Parathyroid adenoma (tissue), 2 donors: ENCODE results near the gene IMMP2L.

Experiments
- H2AFZ ChIP-seq: fragments of 300-600 bp; sonication (generic); one replicate; pipeline ENCODE4 v1.7.0; 2017; ENCODE audit warnings: antibody characterized with exemption, mild to moderate bottlenecking
- H3K27ac ChIP-seq: fragments of 300-600 bp; sonication (generic); one replicate; pipeline ENCODE4 v1.7.0; 2017
- H3K27me3 ChIP-seq: fragments of 300-600 bp; sonication (generic); one replicate; pipeline ENCODE4 v1.7.0; 2017; ENCODE audit warnings: low read length; ENCODE audit not compliant: control insufficient read depth, insufficient read depth
- H3K36me3 ChIP-seq: fragments of 300-600 bp; sonication (generic); one replicate; pipeline ENCODE4 v1.7.0; 2017; ENCODE audit warnings: low read length; ENCODE audit not compliant: control insufficient read depth, insufficient read depth
- H3K4me1 ChIP-seq: fragments of 300-600 bp; sonication (generic); one replicate; pipeline ENCODE4 v1.7.0; 2017; ENCODE audit warnings: control low read depth
- H3K4me2 ChIP-seq: fragments of 300-600 bp; sonication (generic); one replicate; pipeline ENCODE4 v1.7.0; 2017; ENCODE audit warnings: low read length
- H3K4me3 ChIP-seq: fragments of 300-600 bp; sonication (generic); one replicate; pipeline ENCODE4 v1.7.0; 2017; ENCODE audit warnings: low read depth, low read length
- H3K79me2 ChIP-seq: fragments of 300-600 bp; sonication (generic); one replicate; pipeline ENCODE4 v1.7.0; 2017; ENCODE audit warnings: control low read depth
- H3K9ac ChIP-seq: fragments of 300-600 bp; sonication (generic); one replicate; pipeline ENCODE4 v1.7.0; 2017; ENCODE audit warnings: mild to moderate bottlenecking
- H3K9me3 ChIP-seq: fragments of 300-600 bp; sonication (generic); one replicate; pipeline ENCODE4 v1.7.0; 2017; ENCODE audit warnings: low read length; ENCODE audit not compliant: control insufficient read depth
- CTCF ChIP-seq: fragments of 300-600 bp; sonication (generic); IDR thresholded peaks from one replicate; pipeline ENCODE4 v1.7.0; 2017; ENCODE audit warnings: antibody characterized with exemption, mild to moderate bottlenecking
- donor health status: primary hyperparathyroidism.

Gene IMMP2L

GRCh38 chr7:111242141-111242755 is 320.0 kb downstream of the IMMP2L start:
- H3K4me3 ChIP-seq = no peak overlapping the region
- TF ChIP-seq CTCF = no peak

GRCh38 chr7:111240371-111240770 is 321.9 kb downstream of the IMMP2L start:
- H2AFZ ChIP-seq = no peak overlapping the region

More at GRCh38 chr7:111242141-111242755, 320.0 kb downstream of the IMMP2L start:
- no peak overlapping the region for H3K4me2 ChIP-seq
- no peaks in the 10 kb centered on the region for H3K79me2 ChIP-seq
- H3K9me3 ChIP-seq = no peaks in the 10 kb centered on the region
- H3K36me3 ChIP-seq = no peaks in the 10 kb centered on the region
- no peak overlapping the region for H3K9ac ChIP-seq
- no peaks in the 10 kb centered on the region for H3K27me3 ChIP-seq
- no peaks in the 10 kb centered on the region for H3K4me1 ChIP-seq
- no peak overlapping the region for H3K27ac ChIP-seq
- no peak overlapping the region for H2AFZ ChIP-seq

GRCh38 chr7:111239437-111239836 is 322.9 kb downstream of the IMMP2L start:
- TF ChIP-seq CTCF = no peak
- no peak overlapping the region for H2AFZ ChIP-seq
- no peak overlapping the region for H3K9ac ChIP-seq
- no peaks in the 10 kb centered on the region for H3K9me3 ChIP-seq
- H3K27me3 ChIP-seq = no peaks in the 10 kb centered on the region
- H3K4me2 ChIP-seq = no peak overlapping the region
- no peaks in the 10 kb centered on the region for H3K79me2 ChIP-seq
- no peak overlapping the region for H3K27ac ChIP-seq
- H3K36me3 ChIP-seq = no peaks in the 10 kb centered on the region
- H3K4me1 ChIP-seq = no peaks in the 10 kb centered on the region
- H3K4me3 ChIP-seq = no peak overlapping the region

More at GRCh38 chr7:111240371-111240770, 321.9 kb downstream of the IMMP2L start:
- no peaks in the 10 kb centered on the region for H3K79me2 ChIP-seq
- TF ChIP-seq CTCF = no peak
- H3K9me3 ChIP-seq = no peaks in the 10 kb centered on the region
- no peaks in the 10 kb centered on the region for H3K27me3 ChIP-seq
- no peak overlapping the region for H3K27ac ChIP-seq
- H3K9ac ChIP-seq = no peak overlapping the region
- H3K4me2 ChIP-seq = no peak overlapping the region
- no peaks in the 10 kb centered on the region for H3K36me3 ChIP-seq
- no peaks in the 10 kb centered on the region for H3K4me1 ChIP-seq
- no peak overlapping the region for H3K4me3 ChIP-seq

GRCh38 chr7:111238886-111239285 is 323.4 kb downstream of the IMMP2L start:
- Histone ChIP-seq H3K4me3 (no peak overlapping the region), H3K4me2 (no peak overlapping the region), H3K79me2 (no peaks in the 10 kb centered on the region), H3K4me1 (no peaks in the 10 kb centered on the region), H3K36me3 (no peaks in the 10 kb centered on the region), H2AFZ (no peak overlapping the region), H3K27ac (no peak overlapping the region), H3K27me3 (no peaks in the 10 kb centered on the region), H3K9ac (no peak overlapping the region), H3K9me3 (no peaks in the 10 kb centered on the region)
- TF ChIP-seq CTCF = no peak

GRCh38 chr7:111235709-111236108 is 326.6 kb downstream of the IMMP2L start:
- no peak overlapping the region for H2AFZ ChIP-seq
- no peaks in the 10 kb centered on the region for H3K4me1 ChIP-seq
- TF ChIP-seq CTCF = no peak
- no peaks in the 10 kb centered on the region for H3K36me3 ChIP-seq
- no peak overlapping the region for H3K9ac ChIP-seq
- no peaks in the 10 kb centered on the region for H3K27me3 ChIP-seq
- H3K27ac ChIP-seq = no peak overlapping the region
- no peak overlapping the region for H3K4me3 ChIP-seq
- H3K79me2 ChIP-seq = no peaks in the 10 kb centered on the region
- H3K9me3 ChIP-seq = no peaks in the 10 kb centered on the region
- no peak overlapping the region for H3K4me2 ChIP-seq
